ENCODE data around the gene NDUFC1. TPM values are rescaled to one million over a fixed set of nuclear protein-coding genes. Genes with fewer than 3 reads are reported as not detected.

The NDUFC1 gene
- total RNA-seq, 4 donors from 2014 or later, result 45.7 to 52.8 (median 50.8) TPM

GRCh38 chr4:139300431-139301112, 1.7 kb downstream of the NDUFC1 start:
- DNase-seq (ENCODE audit: extremely low spot score), result no peak

GRCh38 chr4:139299536-139299935, 2.7 kb downstream of the NDUFC1 start:
- no peak for DNase-seq (ENCODE audit: extremely low spot score)
- Histone ChIP-seq H3K27me3 (no peaks in the 10 kb centered on the region), H3K4me3 (peak overlapping the region in 2 of 4 donors; percentile 2 to 87), H3K27ac (replicated peaks in 1 of 4) (peak overlapping the region; percentile 88 to 97 (median 93)), H3K36me3 (peaks cover 0 to under 1% (median 0%) of the 10 kb centered on the region in 4 donors), H3K9me3 (no peaks in the 10 kb centered on the region), H3K4me1 (peaks cover 22 to 68% (median 57%) of the 10 kb centered on the region in 4 donors)
- TF ChIP-seq POLR2AphosphoS5 (IDR thresholded peaks at IDR 0.05) (no peak), EP300 (IDR thresholded peaks at IDR 0.05) (no peak), POLR2A (IDR thresholded peaks at IDR 0.05; ENCODE audit: low read depth) (no peak), CTCF (IDR thresholded peaks at IDR 0.05) (no peak)
- intact Hi-C loops (cut with DNase I), result loop anchor here (5.0 kb wide), 2 partner anchors 212 to 272 kb away; no protein-coding TSS in a partner anchor
- 38% methylated on average over 1 of the region's 1 CpG for WGBS

More at GRCh38 chr4:139300431-139301112, 1.7 kb downstream of the NDUFC1 start:
- H3K27ac ChIP-seq (replicated peaks in 1 of 4), result peak overlapping the region; percentile 88 to 97 (median 93)
- intact Hi-C loops (cut with DNase I), result loop anchor here (5.0 kb wide), 1 partner anchor 283 kb away; the partner anchor contains the start of gene NOCT
- WGBS, result 2% methylated on average over 16 of the region's 16 CpGs
- TF ChIP-seq EP300 (IDR thresholded peaks at IDR 0.05), result no peak
- TF ChIP-seq POLR2AphosphoS5 (IDR thresholded peaks at IDR 0.05), result no peak
- TF ChIP-seq CTCF (IDR thresholded peaks at IDR 0.05), result no peak
- no peak for TF ChIP-seq POLR2A (IDR thresholded peaks at IDR 0.05; ENCODE audit: low read depth)
- peaks cover 19 to 68% (median 54%) of the 10 kb centered on the region in 4 donors for H3K4me1 ChIP-seq
- H3K27me3 ChIP-seq, result no peaks in the 10 kb centered on the region
- no peaks in the 10 kb centered on the region for H3K9me3 ChIP-seq
- H3K4me3 ChIP-seq, result peak overlapping the region; percentile 82 to 99 (median 92)
- peaks cover 0 to 6% (median 1%) of the 10 kb centered on the region in 4 donors for H3K36me3 ChIP-seq

- intact Hi-C loops (cut with DNase I), result loop anchor here (5.0 kb wide), 2 partner anchors 210 to 270 kb away; no protein-coding TSS in a partner anchor
- Histone ChIP-seq H3K9me3 (no peaks in the 10 kb centered on the region), H3K4me1 (peaks cover 14 to 65% (median 46%) of the 10 kb centered on the region in 4 donors), H3K36me3 (peaks cover 0 to 22% (median 12%) of the 10 kb centered on the region in 4 donors), H3K27ac (replicated peaks in 1 of 4) (peak overlapping the region in 1 of 4 donors; percentile 1), H3K27me3 (no peaks in the 10 kb centered on the region), H3K4me3 (no peak overlapping the region)
- DNase-seq (ENCODE audit: extremely low spot score), result no peak
- TF ChIP-seq POLR2AphosphoS5 (IDR thresholded peaks at IDR 0.05) (no peak), EP300 (IDR thresholded peaks at IDR 0.05) (no peak), POLR2A (IDR thresholded peaks at IDR 0.05; ENCODE audit: low read depth) (no peak), CTCF (IDR thresholded peaks at IDR 0.05) (no peak)
- WGBS, result 82% methylated on average over 2 of the region's 2 CpGs
Observed at GRCh38 chr4:139297001-139297410, 5.3 kb downstream of the NDUFC1 start.

- Histone ChIP-seq H3K9me3 (no peaks in the 10 kb centered on the region), H3K27ac (replicated peaks in 1 of 4) (peak overlapping the region; percentile 83 to 87 (median 84)), H3K4me3 (peak overlapping the region; percentile 68 to 78 (median 70)), H3K27me3 (no peaks in the 10 kb centered on the region), H3K36me3 (peaks cover 0 to 33% (median 22%) of the 10 kb centered on the region in 4 donors), H3K4me1 (peaks cover 14 to 67% (median 46%) of the 10 kb centered on the region in 4 donors)
- no peak for DNase-seq (ENCODE audit: extremely low spot score)
- intact Hi-C loops (cut with DNase I), result loop anchor here (1.0 to 5.0 kb wide), 4 partner anchors 67 to 269 kb away; partner anchors contain the start of gene ELF2
- TF ChIP-seq CTCF (IDR thresholded peaks at IDR 0.05) (no peak), POLR2AphosphoS5 (IDR thresholded peaks at IDR 0.05) (no peak), POLR2A (IDR thresholded peaks at IDR 0.05; ENCODE audit: low read depth) (no peak), EP300 (IDR thresholded peaks at IDR 0.05) (no peak)
- 4% methylated on average over 6 of the region's 6 CpGs for WGBS
Observed at GRCh38 chr4:139295942-139296299, 6.4 kb downstream of the NDUFC1 start.

Data from esophagus muscularis mucosa (tissue), 4 donors.